ENCODE results near the gene GABRG3. TPM values are rescaled to one million over a fixed set of nuclear protein-coding genes. Genes with fewer than 3 reads are reported as not detected.

Gene GABRG3
- total and polyA plus RNA-seq, 10 of the 15 experiments (the other 5 are each of a cell fraction or from before 2014, with no cell fraction given), result 0.15 TPM; not detected in 9

DNA sequence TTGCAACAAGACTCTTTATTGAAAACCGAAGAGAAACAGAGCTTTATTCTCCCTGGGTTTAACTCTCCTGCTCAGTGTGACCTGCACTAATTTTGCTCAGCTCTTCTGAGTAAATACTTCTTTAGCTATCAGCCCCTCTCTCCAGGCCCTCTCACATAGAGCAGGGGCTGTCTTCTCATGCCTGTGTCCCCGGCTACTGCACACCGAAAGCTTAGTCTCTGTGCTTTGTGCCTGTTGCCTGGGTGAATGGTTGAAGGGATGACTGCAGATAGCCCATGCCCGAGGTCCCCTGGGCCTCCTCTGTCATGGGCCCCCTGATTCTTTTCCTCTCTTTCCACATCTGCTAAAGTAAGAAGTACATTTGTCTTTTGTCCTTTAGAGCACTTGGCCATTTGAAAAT lies 195.9 kb downstream of the GABRG3 start:
- Histone ChIP-seq H3K4me3 (no peak overlapping the region), H4K20me1 (ENCODE audit: control insufficient read depth, insufficient read depth) (no peaks in the 10 kb centered on the region), H3K4me2 (ENCODE audit: control insufficient read depth, insufficient read depth) (no peak overlapping the region), H3K4me1 (ENCODE audit: control insufficient read depth, insufficient read depth, low read length) (no peaks in the 10 kb centered on the region), H2AFZ (ENCODE audit: control insufficient read depth, low read depth, low read length) (no peak overlapping the region), H3K27me3 (replicated peaks in 1 of 2; ENCODE audit: control insufficient read depth in 2 of 2, insufficient read depth in 2 of 2, low read length in 1 of 2) (no peaks in the 10 kb centered on the region), H3K27ac (ENCODE audit: control insufficient read depth, insufficient read depth) (no peak overlapping the region), H3K9me3 (replicated peaks; ENCODE audit: control insufficient read depth, insufficient read depth, low read length) (no peaks in the 10 kb centered on the region; the same call in 2 of the 3 replicates), H3K79me2 (ENCODE audit: control insufficient read depth, insufficient read depth, low read length) (no peaks in the 10 kb centered on the region), H3K36me3 (ENCODE audit: control insufficient read depth in 2 of 2, insufficient read depth in 2 of 2, low read length in 1 of 2) (no peaks in the 10 kb centered on the region), H3K9ac (ENCODE audit: control insufficient read depth, insufficient read depth, low read length) (no peak overlapping the region)
- no peak for FAIRE-seq
- RAD21 ChIA-PET (ENCODE audit: unreplicated experiment), result no interaction called here
- POLR2A ChIA-PET, result no interaction called here
- WGBS (ENCODE audit: insufficient coverage, insufficient replicate concordance, low lambda C conversion rate, missing lambda C conversion rate), result 29% methylated on average over 4 of the region's 4 CpGs
- in situ Hi-C loops (cut with MboI) (no loop called here), intact Hi-C loops (cut with micrococcal nuclease; ENCODE audit: unreplicated experiment) (no loop called here)
- ATAC-seq, result no peak
- SMC1A ChIA-PET (ENCODE audit: uncharacterized antibody, unreplicated experiment), result no interaction called here
- DNase-seq (ENCODE audit: low read depth, low spot score), result no peak
- BruUV-seq (replicated peaks), result no TSS peak
- TF ChIP-seq ESRRA (IDR thresholded peaks at IDR 0.05; ENCODE audit: low read length), result no peak
- TF ChIP-seq, protein P1, sequence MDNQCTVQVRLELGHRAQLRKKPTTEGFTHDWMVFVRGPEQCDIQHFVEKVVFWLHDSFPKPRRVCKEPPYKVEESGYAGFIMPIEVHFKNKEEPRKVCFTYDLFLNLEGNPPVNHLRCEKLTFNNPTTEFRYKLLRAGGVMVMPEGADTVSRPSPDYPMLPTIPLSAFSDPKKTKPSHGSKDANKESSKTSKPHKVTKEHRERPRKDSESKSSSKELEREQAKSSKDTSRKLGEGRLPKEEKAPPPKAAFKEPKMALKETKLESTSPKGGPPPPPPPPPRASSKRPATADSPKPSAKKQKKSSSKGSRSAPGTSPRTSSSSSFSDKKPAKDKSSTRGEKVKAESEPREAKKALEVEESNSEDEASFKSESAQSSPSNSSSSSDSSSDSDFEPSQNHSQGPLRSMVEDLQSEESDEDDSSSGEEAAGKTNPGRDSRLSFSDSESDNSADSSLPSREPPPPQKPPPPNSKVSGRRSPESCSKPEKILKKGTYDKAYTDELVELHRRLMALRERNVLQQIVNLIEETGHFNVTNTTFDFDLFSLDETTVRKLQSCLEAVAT (IDR thresholded peaks at IDR 0.05), result no peak
- TF ChIP-seq TBL1XR1 (IDR thresholded peaks at IDR 0.05; ENCODE audit: low read depth, low read length), result no peak
- TF ChIP-seq MEF2B (IDR thresholded peaks at IDR 0.05; ENCODE audit: partially characterized antibody, poor library complexity, severe bottlenecking), result no peak
- TF ChIP-seq, protein P2, sequence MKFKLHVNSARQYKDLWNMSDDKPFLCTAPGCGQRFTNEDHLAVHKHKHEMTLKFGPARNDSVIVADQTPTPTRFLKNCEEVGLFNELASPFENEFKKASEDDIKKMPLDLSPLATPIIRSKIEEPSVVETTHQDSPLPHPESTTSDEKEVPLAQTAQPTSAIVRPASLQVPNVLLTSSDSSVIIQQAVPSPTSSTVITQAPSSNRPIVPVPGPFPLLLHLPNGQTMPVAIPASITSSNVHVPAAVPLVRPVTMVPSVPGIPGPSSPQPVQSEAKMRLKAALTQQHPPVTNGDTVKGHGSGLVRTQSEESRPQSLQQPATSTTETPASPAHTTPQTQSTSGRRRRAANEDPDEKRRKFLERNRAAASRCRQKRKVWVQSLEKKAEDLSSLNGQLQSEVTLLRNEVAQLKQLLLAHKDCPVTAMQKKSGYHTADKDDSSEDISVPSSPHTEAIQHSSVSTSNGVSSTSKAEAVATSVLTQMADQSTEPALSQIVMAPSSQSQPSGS (IDR thresholded peaks at IDR 0.05; ENCODE audit: low read length), result no peak
- TF ChIP-seq HDAC6 (IDR thresholded peaks at IDR 0.05; ENCODE audit: unreplicated experiment), result no peak
- no peak for TF ChIP-seq ZSCAN29 (IDR thresholded peaks at IDR 0.05)
- no peak for TF ChIP-seq RAD21 (IDR thresholded peaks at IDR 0.05; ENCODE audit: insufficient read depth, low read depth, low read length)
- TF ChIP-seq ZNF207 (IDR thresholded peaks at IDR 0.05; ENCODE audit: borderline replicate concordance), result no peak
- TF ChIP-seq BRCA1 (IDR thresholded peaks at IDR 0.05; ENCODE audit: low read depth, low read length), result no peak
- TF ChIP-seq TAF1 (IDR thresholded peaks at IDR 0.05; ENCODE audit: borderline replicate concordance, low read depth, low read length), result no peak
- TF ChIP-seq, protein P3, sequence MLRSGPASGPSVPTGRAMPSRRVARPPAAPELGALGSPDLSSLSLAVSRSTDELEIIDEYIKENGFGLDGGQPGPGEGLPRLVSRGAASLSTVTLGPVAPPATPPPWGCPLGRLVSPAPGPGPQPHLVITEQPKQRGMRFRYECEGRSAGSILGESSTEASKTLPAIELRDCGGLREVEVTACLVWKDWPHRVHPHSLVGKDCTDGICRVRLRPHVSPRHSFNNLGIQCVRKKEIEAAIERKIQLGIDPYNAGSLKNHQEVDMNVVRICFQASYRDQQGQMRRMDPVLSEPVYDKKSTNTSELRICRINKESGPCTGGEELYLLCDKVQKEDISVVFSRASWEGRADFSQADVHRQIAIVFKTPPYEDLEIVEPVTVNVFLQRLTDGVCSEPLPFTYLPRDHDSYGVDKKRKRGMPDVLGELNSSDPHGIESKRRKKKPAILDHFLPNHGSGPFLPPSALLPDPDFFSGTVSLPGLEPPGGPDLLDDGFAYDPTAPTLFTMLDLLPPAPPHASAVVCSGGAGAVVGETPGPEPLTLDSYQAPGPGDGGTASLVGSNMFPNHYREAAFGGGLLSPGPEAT (IDR thresholded peaks at IDR 0.05; ENCODE audit: low read depth), result no peak
- CTCF ChIA-PET, result no interaction called here
